ENCODE data around the gene FIP1L1.

The FIP1L1 gene

DNA sequence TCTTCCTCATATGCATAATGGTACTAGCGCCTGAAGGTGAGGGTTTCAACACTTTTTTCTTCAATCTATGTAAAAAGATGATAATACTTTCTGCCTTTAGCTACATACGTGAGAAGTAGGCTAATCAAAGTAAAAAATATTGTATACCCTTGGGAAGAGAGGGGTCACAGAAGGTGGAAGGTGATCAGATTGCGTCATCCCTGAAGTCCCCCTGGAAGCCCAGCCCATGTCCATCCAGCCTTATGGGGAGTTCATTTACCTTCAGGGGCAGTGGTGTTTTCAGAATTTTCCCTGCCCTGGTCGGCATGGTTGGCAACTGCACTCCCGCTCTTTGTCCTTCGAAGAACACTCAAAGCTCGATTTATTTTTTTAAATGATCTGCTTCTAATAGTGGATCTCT, 129.6 kb downstream of the FIP1L1 start:
- no peak for DNase-seq

DNA sequence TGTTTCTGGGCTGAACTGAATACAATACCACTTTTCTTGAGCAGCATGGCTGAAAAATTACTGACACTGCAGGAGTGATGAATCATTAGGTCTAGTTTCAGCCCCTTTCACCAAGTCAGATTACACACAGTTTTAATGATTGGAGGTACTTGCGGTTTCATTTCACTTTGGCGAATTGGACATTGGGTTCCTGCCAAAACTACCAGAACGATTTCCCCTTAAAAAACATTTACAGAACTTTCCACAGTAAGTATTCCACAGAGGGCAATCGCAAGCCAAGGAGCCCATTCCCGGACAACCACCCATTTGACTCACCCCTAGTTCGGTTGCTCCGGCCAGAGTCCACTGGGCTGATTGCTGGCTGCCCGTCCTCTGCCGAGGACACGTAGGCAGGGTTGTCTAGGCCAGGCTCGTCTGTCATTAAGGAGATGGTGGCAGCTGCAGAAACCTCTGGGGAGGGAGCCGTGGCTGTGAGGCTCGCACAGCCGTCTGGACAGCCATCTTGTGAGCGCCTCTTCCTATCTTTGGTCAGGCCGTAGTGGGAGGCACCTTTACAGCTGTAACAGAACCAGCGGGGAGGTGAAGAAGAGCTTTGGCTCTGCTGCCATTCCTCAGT, 130.3 kb downstream of the FIP1L1 start:
- no peak for DNase-seq

DNA sequence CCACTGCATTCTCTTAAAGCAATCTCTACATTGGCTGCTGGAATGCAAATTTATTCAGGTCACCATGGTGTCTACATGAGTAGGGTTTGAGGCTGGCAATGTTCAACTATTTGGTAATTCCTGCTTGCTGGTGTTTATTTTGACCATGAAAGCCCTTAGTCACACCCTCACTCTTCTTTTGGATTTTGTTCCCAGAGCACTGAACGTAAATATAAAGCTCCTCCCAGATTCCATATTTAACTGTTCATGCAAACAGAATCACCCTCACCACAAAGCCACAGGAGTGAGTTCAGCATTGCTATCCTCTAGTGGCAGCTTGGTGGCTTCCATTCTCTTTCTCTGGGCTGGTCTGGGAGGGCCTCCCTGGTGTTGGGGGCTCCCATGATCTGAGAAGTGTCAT, 131.0 kb downstream of the FIP1L1 start:
- no peak for DNase-seq

DNA sequence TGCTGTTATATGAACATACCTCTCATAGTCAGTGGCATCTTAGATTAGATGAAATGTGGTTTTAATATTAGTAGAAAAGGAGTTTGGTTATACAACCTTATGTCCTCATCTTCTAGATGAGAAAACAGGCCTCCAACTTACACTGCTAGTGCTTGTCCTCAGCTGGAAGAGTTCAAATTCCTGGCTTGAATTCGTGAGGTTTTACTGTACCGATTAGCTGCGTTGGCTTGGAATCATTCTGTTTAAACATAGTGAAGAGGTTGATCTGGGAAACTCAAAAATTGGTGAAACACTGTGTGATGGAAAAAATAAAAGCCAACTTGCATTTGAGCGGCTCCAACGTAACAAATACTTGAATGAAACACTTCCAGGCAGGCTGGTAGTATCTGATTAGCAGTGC, 132.9 kb downstream of the FIP1L1 start:
- no peak for DNase-seq
